Nephron progenitor cell (in vitro differentiated cells): ENCODE measurements around the gene CDC42BPA.

Experiments used
- DNase-seq: peaks from one replicate; pipeline ENCODE4 v3.0.0; 2021
- H3K27ac Mint-ChIP-seq: 2 replicates; pipeline ENCODE4 v1.8.0; 2021; ENCODE audit warnings: mild to moderate bottlenecking, moderate library complexity, mixed read lengths
- H3K27me3 Mint-ChIP-seq: 2 replicates; pipeline ENCODE4 v1.8.0; 2021; ENCODE audit warnings: mild to moderate bottlenecking, low read depth, mixed read lengths; ENCODE audit not compliant: poor library complexity
- H3K36me3 Mint-ChIP-seq: 2 replicates; pipeline ENCODE4 v1.8.0; 2021; ENCODE audit warnings: low read depth, mixed read lengths
- H3K4me1 Mint-ChIP-seq: 2 replicates; pipeline ENCODE4 v1.8.0; 2021; ENCODE audit warnings: mixed read lengths
- H3K4me3 Mint-ChIP-seq: 2 replicates; pipeline ENCODE4 v1.8.0; 2021; ENCODE audit warnings: mild to moderate bottlenecking, moderate library complexity, mixed read lengths
- H3K9me3 Mint-ChIP-seq: 2 replicates; pipeline ENCODE4 v1.8.0; 2021; ENCODE audit warnings: mild to moderate bottlenecking, moderate library complexity, mixed read lengths
- TF ChIP-seq, protein P1 (sequence below): fragments of 200-600 bp; sonication (generic); IDR thresholded peaks from 2 replicates; pipeline ENCODE4 v1.5.0; 2021; ENCODE audit warnings: antibody characterized with exemption

The CDC42BPA gene

DNA sequence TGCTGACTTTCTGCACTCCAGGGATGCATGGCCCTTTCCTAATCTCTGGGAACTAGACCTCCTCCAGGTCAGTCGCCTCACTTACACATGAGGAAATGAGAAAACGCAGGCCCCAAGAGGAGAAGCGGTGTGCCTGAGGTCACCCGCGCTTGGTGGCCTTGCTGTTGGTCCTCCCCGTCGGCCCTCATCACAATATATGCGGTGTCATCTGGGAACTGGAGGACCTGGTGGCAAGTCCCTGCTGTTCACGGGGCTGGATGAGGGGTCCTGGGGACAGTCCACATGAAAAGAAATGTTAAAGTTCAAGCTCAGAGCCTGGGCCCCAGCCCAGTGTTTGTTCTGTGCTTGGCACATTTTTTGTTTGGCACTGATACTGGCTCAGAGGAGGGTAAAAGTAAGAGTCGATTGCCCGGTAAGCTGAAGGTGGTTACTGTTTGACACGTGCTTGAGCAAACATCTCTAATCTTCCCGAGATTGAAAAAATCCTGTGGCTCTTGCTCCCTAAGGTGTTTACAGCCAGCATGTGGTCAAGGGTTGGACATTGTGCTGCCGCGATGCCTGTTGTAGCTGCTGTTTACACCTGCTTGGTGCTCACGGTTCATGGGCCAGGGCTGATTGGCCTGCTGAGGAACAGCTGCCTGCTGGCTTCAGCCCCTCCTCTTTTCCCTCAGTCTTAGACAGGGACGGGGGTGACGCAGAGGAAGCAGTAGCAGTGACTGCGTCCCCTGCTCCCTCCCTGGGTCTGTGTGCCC, 373.0 kb downstream of the CDC42BPA start:
- H3K4me3 Mint-ChIP-seq, result peak overlapping the region; percentile 26
- peaks cover 20% of the 10 kb centered on the region for H3K27me3 Mint-ChIP-seq
- peaks cover 13% of the 10 kb centered on the region for H3K9me3 Mint-ChIP-seq
- H3K4me1 Mint-ChIP-seq, result peaks cover 57% of the 10 kb centered on the region
- no peak for DNase-seq
- no peak overlapping the region for H3K27ac Mint-ChIP-seq
- TF ChIP-seq, protein P1, sequence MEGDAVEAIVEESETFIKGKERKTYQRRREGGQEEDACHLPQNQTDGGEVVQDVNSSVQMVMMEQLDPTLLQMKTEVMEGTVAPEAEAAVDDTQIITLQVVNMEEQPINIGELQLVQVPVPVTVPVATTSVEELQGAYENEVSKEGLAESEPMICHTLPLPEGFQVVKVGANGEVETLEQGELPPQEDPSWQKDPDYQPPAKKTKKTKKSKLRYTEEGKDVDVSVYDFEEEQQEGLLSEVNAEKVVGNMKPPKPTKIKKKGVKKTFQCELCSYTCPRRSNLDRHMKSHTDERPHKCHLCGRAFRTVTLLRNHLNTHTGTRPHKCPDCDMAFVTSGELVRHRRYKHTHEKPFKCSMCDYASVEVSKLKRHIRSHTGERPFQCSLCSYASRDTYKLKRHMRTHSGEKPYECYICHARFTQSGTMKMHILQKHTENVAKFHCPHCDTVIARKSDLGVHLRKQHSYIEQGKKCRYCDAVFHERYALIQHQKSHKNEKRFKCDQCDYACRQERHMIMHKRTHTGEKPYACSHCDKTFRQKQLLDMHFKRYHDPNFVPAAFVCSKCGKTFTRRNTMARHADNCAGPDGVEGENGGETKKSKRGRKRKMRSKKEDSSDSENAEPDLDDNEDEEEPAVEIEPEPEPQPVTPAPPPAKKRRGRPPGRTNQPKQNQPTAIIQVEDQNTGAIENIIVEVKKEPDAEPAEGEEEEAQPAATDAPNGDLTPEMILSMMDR, result no peak
- peaks cover 7% of the 10 kb centered on the region for H3K36me3 Mint-ChIP-seq

DNA sequence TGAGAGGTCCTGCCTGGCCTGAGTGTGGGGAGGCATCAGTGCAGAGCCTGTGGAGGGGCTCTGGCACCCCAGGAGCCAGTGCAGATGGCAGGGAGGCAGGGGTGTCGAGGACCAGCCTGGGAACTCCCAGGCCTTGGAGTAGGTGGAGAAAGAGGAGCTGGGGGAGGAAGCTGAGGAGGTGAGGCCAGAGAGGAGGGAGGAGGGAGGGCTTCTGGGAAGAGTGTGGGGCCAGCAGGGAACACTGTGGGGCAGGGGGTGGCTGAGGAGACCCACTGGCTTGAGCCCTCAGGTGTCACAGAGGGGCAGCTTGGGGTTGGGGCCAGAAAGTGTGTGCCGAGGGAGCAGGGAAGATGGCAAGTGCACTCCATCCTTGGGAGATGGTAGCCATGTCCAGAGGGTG, 374.4 kb downstream of the CDC42BPA start:
- H3K4me1 Mint-ChIP-seq, result peaks cover 63% of the 10 kb centered on the region
- TF ChIP-seq, protein P1, result no peak
- DNase-seq, result no peak
- no peak overlapping the region for H3K4me3 Mint-ChIP-seq
- H3K27me3 Mint-ChIP-seq, result peaks cover 17% of the 10 kb centered on the region
- H3K27ac Mint-ChIP-seq, result no peak overlapping the region
- H3K36me3 Mint-ChIP-seq, result peaks cover 7% of the 10 kb centered on the region
- peaks cover 13% of the 10 kb centered on the region for H3K9me3 Mint-ChIP-seq

DNA sequence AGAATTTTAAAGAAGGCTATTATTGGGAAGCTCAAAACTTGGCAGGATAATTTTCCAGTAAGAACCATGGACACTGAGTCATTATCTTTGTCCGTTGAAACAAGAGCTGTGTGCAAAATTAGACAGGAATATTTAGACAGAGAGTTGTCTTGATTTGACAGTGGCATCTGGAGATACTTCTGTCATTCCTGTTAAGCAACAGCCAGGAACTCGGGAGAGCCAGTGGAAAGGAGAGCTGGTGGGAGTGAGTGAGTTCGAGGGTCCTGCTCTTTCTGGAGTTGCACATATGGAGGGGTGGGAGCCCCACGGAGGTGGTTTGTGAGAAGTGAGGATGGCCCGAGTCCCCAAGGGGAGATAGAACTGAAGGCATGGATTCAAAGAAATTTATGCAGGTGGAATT, 375.1 kb downstream of the CDC42BPA start:
- TF ChIP-seq, protein P1, result no peak
- Mint-ChIP-seq H3K27me3 (peaks cover 22% of the 10 kb centered on the region), H3K27ac (no peak overlapping the region), H3K4me1 (peaks cover 71% of the 10 kb centered on the region), H3K36me3 (peaks cover 5% of the 10 kb centered on the region), H3K4me3 (no peak overlapping the region), H3K9me3 (peaks cover 11% of the 10 kb centered on the region)
- no peak for DNase-seq

DNA sequence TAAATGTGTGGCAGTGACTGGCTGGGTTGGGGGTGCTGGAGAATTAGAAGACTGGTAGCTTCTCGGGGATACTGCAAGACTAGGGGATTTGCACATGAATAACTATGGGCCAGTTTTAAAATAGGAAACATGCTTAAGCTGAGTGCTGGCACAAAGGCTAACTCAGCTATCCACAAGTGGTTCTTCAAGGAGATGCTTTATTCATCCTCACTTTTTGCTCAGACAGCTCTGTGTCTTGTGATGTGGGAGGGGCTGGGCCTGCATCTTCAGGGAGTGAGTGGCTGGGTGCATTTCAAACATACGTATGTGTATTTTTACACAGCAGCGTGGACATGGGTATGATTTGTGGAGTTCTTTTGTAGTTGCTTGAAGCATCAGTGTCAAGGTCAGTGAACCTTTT, 375.9 kb downstream of the CDC42BPA start:
- TF ChIP-seq, protein P1, result no peak
- DNase-seq, result no peak
- peaks cover 4% of the 10 kb centered on the region for H3K36me3 Mint-ChIP-seq
- H3K4me3 Mint-ChIP-seq, result no peak overlapping the region
- H3K9me3 Mint-ChIP-seq, result peaks cover 11% of the 10 kb centered on the region
- H3K27ac Mint-ChIP-seq, result no peak overlapping the region
- H3K27me3 Mint-ChIP-seq, result peaks cover 22% of the 10 kb centered on the region
- peaks cover 76% of the 10 kb centered on the region for H3K4me1 Mint-ChIP-seq

DNA sequence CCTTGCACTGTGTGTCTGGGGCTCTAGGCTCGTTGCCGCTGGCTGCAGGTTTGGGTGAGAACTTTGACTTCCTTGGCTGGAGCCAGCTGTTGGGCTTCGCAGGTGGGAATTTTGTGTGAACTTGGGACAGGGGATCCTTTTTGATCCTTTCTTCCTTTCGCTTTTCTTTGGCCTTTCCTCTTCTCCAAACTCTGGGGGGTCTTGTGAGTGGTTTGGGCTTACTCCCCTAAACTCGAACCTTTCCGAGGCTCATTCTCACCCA, 377.6 kb downstream of the CDC42BPA start:
- peaks cover 11% of the 10 kb centered on the region for H3K36me3 Mint-ChIP-seq
- no peak overlapping the region for H3K27ac Mint-ChIP-seq
- H3K9me3 Mint-ChIP-seq, result peaks cover 12% of the 10 kb centered on the region
- peaks cover 66% of the 10 kb centered on the region for H3K4me1 Mint-ChIP-seq
- peak overlapping the region; percentile 87 for H3K4me3 Mint-ChIP-seq
- no peak for DNase-seq
- peaks cover 22% of the 10 kb centered on the region for H3K27me3 Mint-ChIP-seq
- TF ChIP-seq, protein P1, result no peak
